HG03196 (cell line): ENCODE data around the gene IFNAR1.

Experiments used
- ATAC-seq: cut with Tn5 transposase; IDR thresholded peaks from one replicate; pipeline ENCODE4 v1.9.1; 2021; ENCODE audit not compliant: unreplicated experiment

IFNAR1 gene

GRCh38 chr21:33324291-33325221 lies at the start of gene IFNAR1:
Gene IFNAR1, plus strand, starts transcription at chr21:33324970. Its CDS starts 86 bp downstream, at chr21:33325056.
- ATAC-seq = peak; percentile 81

- ATAC-seq = no peak
Observed at GRCh38 chr21:33278721-33279120, 46.0 kb upstream of the IFNAR1 start.

- no peak for ATAC-seq
Observed at GRCh38 chr21:33279330-33279820, 45.4 kb upstream of the IFNAR1 start.

GRCh38 chr21:33281096-33281652 lies 43.6 kb upstream of the IFNAR1 start:
- ATAC-seq = no peak

- ATAC-seq = no peak
Observed at GRCh38 chr21:33283203-33283602, 41.6 kb upstream of the IFNAR1 start.

- ATAC-seq = no peak
Observed at GRCh38 chr21:33286076-33286475, 38.7 kb upstream of the IFNAR1 start.

GRCh38 chr21:33286600-33287456 lies 37.9 kb upstream of the IFNAR1 start:
- ATAC-seq = no peak

- no peak for ATAC-seq
Observed at GRCh38 chr21:33289199-33289819, 35.5 kb upstream of the IFNAR1 start.

- no peak for ATAC-seq
Observed at GRCh38 chr21:33290441-33290840, 34.3 kb upstream of the IFNAR1 start.

GRCh38 chr21:33291686-33292085 lies 33.1 kb upstream of the IFNAR1 start:
- ATAC-seq = no peak

GRCh38 chr21:33292724-33293123 lies 32.0 kb upstream of the IFNAR1 start:
- ATAC-seq = no peak

GRCh38 chr21:33293136-33293535 lies 31.6 kb upstream of the IFNAR1 start:
- ATAC-seq = no peak

GRCh38 chr21:33293811-33294216 lies 31.0 kb upstream of the IFNAR1 start:
- ATAC-seq = no peak

- ATAC-seq = no peak
Observed at GRCh38 chr21:33296156-33296555, 28.6 kb upstream of the IFNAR1 start.

GRCh38 chr21:33299181-33299752 lies 25.5 kb upstream of the IFNAR1 start:
- no peak for ATAC-seq

- ATAC-seq = no peak
Observed at GRCh38 chr21:33300701-33301631, 23.8 kb upstream of the IFNAR1 start.

- ATAC-seq = no peak
Observed at GRCh38 chr21:33301632-33302002, 23.2 kb upstream of the IFNAR1 start.

- ATAC-seq = no peak
Observed at GRCh38 chr21:33302055-33302454, 22.7 kb upstream of the IFNAR1 start.

- ATAC-seq = no peak
Observed at GRCh38 chr21:33302796-33303195, 22.0 kb upstream of the IFNAR1 start.

- no peak for ATAC-seq
Observed at GRCh38 chr21:33305344-33305671, 19.5 kb upstream of the IFNAR1 start.
